Glutamatergic neuron (in vitro differentiated cells): ENCODE results near the gene MINK1. TPM values are rescaled to one million over a fixed set of nuclear protein-coding genes. Genes with fewer than 3 reads are reported as not detected.

ENCODE experiments used
- DNase-seq: peaks from one replicate; pipeline ENCODE4 v3.0.0; 2022
- H3K27ac Mint-ChIP-seq: one replicate; pipeline ENCODE4 v1.8.0; 2020; ENCODE audit warnings: mild to moderate bottlenecking, mixed read lengths, inconsistent platforms; ENCODE audit not compliant: unreplicated experiment
- H3K27me3 Mint-ChIP-seq: one replicate; pipeline ENCODE4 v1.8.0; 2020; ENCODE audit warnings: mild to moderate bottlenecking, moderate library complexity, mixed read lengths, inconsistent platforms; ENCODE audit not compliant: unreplicated experiment
- H3K36me3 Mint-ChIP-seq: one replicate; pipeline ENCODE4 v1.8.0; 2020; ENCODE audit warnings: mild to moderate bottlenecking, mixed read lengths, inconsistent platforms; ENCODE audit not compliant: unreplicated experiment
- H3K4me1 Mint-ChIP-seq: one replicate; pipeline ENCODE4 v1.8.0; 2020; ENCODE audit warnings: mild to moderate bottlenecking, low read depth, mixed read lengths, inconsistent platforms; ENCODE audit not compliant: unreplicated experiment
- H3K4me3 Mint-ChIP-seq: one replicate; pipeline ENCODE4 v1.8.0; 2020; ENCODE audit warnings: mild to moderate bottlenecking, mixed read lengths, inconsistent platforms; ENCODE audit not compliant: unreplicated experiment
- H3K9me3 Mint-ChIP-seq: one replicate; pipeline ENCODE4 v1.8.0; 2020; ENCODE audit warnings: mild to moderate bottlenecking, moderate library complexity, mixed read lengths, inconsistent platforms; ENCODE audit not compliant: unreplicated experiment
- CTCF ChIP-seq: fragments of 200-600 bp; sonication (generic); IDR thresholded peaks from one replicate; pipeline ENCODE4 v1.5.0; 2021; ENCODE audit not compliant: partially characterized antibody, unreplicated experiment
- total RNA-seq: library from RNA; stranded (reverse); fragmentation: NEBNext Ultra II Directional; extraction: Animal tissue kit (Norgen Biotek cat#: 25700); gene quantifications from one replicate; pipeline ENCODE4 v1.2.1, GENCODE V29; 2021; ENCODE audit not compliant: unreplicated experiment

MINK1 gene
- total RNA-seq, 1 donor from 2014 or later = 130 TPM

GRCh38 chr17:4843321-4844000 lies 10.3 kb downstream of the MINK1 start:
- Mint-ChIP-seq H3K27ac (no peak overlapping the region), H3K4me3 (no peak overlapping the region), H3K9me3 (peaks cover 9% of the 10 kb centered on the region), H3K4me1 (peaks cover 15% of the 10 kb centered on the region), H3K27me3 (no peaks in the 10 kb centered on the region), H3K36me3 (no peaks in the 10 kb centered on the region)
- TF ChIP-seq CTCF = no peak
- no peak for DNase-seq

- DNase-seq = no peak
- peaks cover 8% of the 10 kb centered on the region for H3K9me3 Mint-ChIP-seq
- H3K36me3 Mint-ChIP-seq = no peaks in the 10 kb centered on the region
- no peak overlapping the region for H3K27ac Mint-ChIP-seq
- H3K4me3 Mint-ChIP-seq = no peak overlapping the region
- TF ChIP-seq CTCF = no peak
- no peaks in the 10 kb centered on the region for H3K27me3 Mint-ChIP-seq
- H3K4me1 Mint-ChIP-seq = peaks cover 11% of the 10 kb centered on the region
These were observed 12.0 kb downstream of the MINK1 start for GRCh38 chr17:4845118-4845517.

GRCh38 chr17:4846635-4847390 lies 13.7 kb downstream of the MINK1 start:
- Mint-ChIP-seq H3K4me3 (no peak overlapping the region), H3K36me3 (no peaks in the 10 kb centered on the region), H3K9me3 (peaks cover 2% of the 10 kb centered on the region), H3K4me1 (peaks cover 14% of the 10 kb centered on the region), H3K27ac (no peak overlapping the region), H3K27me3 (no peaks in the 10 kb centered on the region)
- no peak for DNase-seq
- no peak for TF ChIP-seq CTCF

DNA sequence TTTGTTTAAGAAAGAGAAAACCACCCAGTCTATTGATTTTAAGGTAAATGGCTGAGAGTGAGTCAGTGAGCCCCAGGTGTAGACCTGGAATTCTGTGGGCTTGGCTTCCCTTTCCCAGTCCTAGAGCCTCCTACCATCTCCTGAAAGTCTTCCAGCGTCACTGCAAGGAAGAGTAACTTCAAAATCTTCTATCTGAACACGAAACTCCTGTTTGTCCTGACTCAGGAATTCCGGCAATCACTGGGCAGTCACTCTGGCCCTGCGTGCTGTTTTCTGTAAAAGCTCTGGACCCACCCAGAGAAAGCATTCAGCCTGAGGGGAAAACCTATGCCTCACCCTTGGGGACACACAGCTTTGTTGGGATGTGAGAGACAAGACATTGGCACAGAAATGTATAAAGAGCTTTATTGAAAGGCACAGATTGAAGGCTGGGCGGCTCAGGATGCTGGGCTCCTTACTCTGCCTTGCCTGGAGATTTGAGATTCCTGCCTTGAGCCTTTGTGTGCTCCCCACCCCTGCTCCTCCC lies 15.9 kb downstream of the MINK1 start:
- no peak for TF ChIP-seq CTCF
- peaks cover 5% of the 10 kb centered on the region for H3K9me3 Mint-ChIP-seq
- no peak for DNase-seq
- peaks cover 18% of the 10 kb centered on the region for H3K4me1 Mint-ChIP-seq
- H3K4me3 Mint-ChIP-seq = no peak overlapping the region
- no peak overlapping the region for H3K27ac Mint-ChIP-seq
- H3K36me3 Mint-ChIP-seq = no peaks in the 10 kb centered on the region
- peaks cover 5% of the 10 kb centered on the region for H3K27me3 Mint-ChIP-seq

- TF ChIP-seq CTCF = no peak
- Mint-ChIP-seq H3K9me3 (peaks cover 7% of the 10 kb centered on the region), H3K4me1 (peaks cover 25% of the 10 kb centered on the region), H3K4me3 (no peak overlapping the region), H3K27me3 (peaks cover 10% of the 10 kb centered on the region), H3K27ac (no peak overlapping the region), H3K36me3 (no peaks in the 10 kb centered on the region)
- DNase-seq = no peak
These were observed 17.1 kb downstream of the MINK1 start for GRCh38 chr17:4850246-4850645.
